WTC11 (cell line): ENCODE measurements around the gene ZNF630. TPM values are rescaled to one million over a fixed set of nuclear protein-coding genes. Genes with fewer than 3 reads are reported as not detected.
"Not testable (repeated sequence)": the region's sequence is repeated elsewhere in the genome, so short reads cannot be mapped to it uniquely, and the experiment has no call there.

Experiments used
- ATAC-seq: fragments of 200-7000 bp; cut with Tn5 transposase; 2 replicates; pipeline ENCODE4 v1.10.0; 2021; ENCODE audit warnings: mild to moderate bottlenecking, moderate library complexity
- CTCF ChIA-PET: fragments of 300-600 bp; sonication (Branson Sonifier 250); formaldehyde crosslinking; loops from one replicate; lab custom pipeline; 2021; ENCODE audit warnings: antibody characterized with exemption; lab: Charles Lee
- POLR2A ChIA-PET: fragments of 350-600 bp; sonication (Branson Sonifier 250); formaldehyde crosslinking; loops from one replicate; lab custom pipeline; 2021; ENCODE audit warnings: antibody characterized with exemption; lab: Charles Lee
- DNase-seq: peaks from one replicate; pipeline ENCODE4 v3.0.0; 2021; ENCODE audit warnings: low spot score
- H3K27ac Mint-ChIP-seq: 2 replicates; pipeline ENCODE4 v1.8.0; 2021; ENCODE audit warnings: mixed read lengths
- H3K27me3 Mint-ChIP-seq: 2 replicates; pipeline ENCODE4 v1.8.0; 2021; ENCODE audit warnings: low read depth, mild to moderate bottlenecking, moderate library complexity, mixed read lengths
- H3K36me3 Mint-ChIP-seq: 2 replicates; pipeline ENCODE4 v1.8.0; 2021; ENCODE audit warnings: mixed read lengths
- H3K4me1 Mint-ChIP-seq: 2 replicates; pipeline ENCODE4 v1.8.0; 2022; ENCODE audit warnings: mixed read lengths
- H3K4me3 Mint-ChIP-seq: 2 replicates; pipeline ENCODE4 v1.8.0; 2021; ENCODE audit warnings: mild to moderate bottlenecking, moderate library complexity, mixed read lengths
- H3K9me3 Mint-ChIP-seq: 2 replicates; pipeline ENCODE4 v1.8.0; 2021; ENCODE audit warnings: mixed read lengths
- ELF4 ChIP-seq: sonication (generic); formaldehyde crosslinking; IDR thresholded peaks from 2 replicates; pipeline ENCODE4 v1.8.1; 2022; ENCODE audit warnings: low read depth, mild to moderate bottlenecking, moderate library complexity, missing genetic modification reagents
- IRF2 ChIP-seq: sonication (generic); formaldehyde crosslinking; IDR thresholded peaks from 2 replicates; pipeline ENCODE4 v1.8.0; 2022; ENCODE audit warnings: low read depth, missing genetic modification reagents, borderline replicate concordance
- OVOL2 ChIP-seq: fragments of 250-450 bp; sonication (Bioruptor Pico); IDR thresholded peaks from 2 replicates; pipeline ENCODE4 v1.9.0; 2021; ENCODE audit warnings: mild to moderate bottlenecking, borderline replicate concordance
- RORB ChIP-seq: fragments of 250-450 bp; sonication (Bioruptor Pico); IDR thresholded peaks from 2 replicates; pipeline ENCODE4 v1.9.0; 2021; ENCODE audit warnings: mild to moderate bottlenecking
- SMAD3 ChIP-seq: sonication (generic); formaldehyde crosslinking; IDR thresholded peaks from 2 replicates; pipeline ENCODE4 v1.8.0; 2022; ENCODE audit warnings: missing genetic modification reagents, mild to moderate bottlenecking, borderline replicate concordance
- SMAD4 ChIP-seq: sonication (generic); formaldehyde crosslinking; IDR thresholded peaks from 2 replicates; pipeline ENCODE4 v1.8.0; 2022; ENCODE audit warnings: mild to moderate bottlenecking, missing genetic modification reagents
- TCF7 ChIP-seq: sonication (generic); formaldehyde crosslinking; IDR thresholded peaks from 2 replicates; pipeline ENCODE4 v1.8.0; 2022; ENCODE audit warnings: mild to moderate bottlenecking, low read depth, missing genetic modification reagents, moderate library complexity
- ZNF423 ChIP-seq: fragments of 250-450 bp; sonication (Bioruptor Pico); IDR thresholded peaks from 2 replicates; pipeline ENCODE4 v2.1.2; 2022; ENCODE audit warnings: mild to moderate bottlenecking, moderate library complexity
- total RNA-seq: library from RNA; stranded (reverse); gene quantifications from 3 replicates; pipeline ENCODE4 v1.2.3, GENCODE V29; 2021
- TF ChIP-seq, protein P1 (sequence below): fragments of 250-450 bp; sonication (Bioruptor Pico); IDR thresholded peaks from 2 replicates; pipeline ENCODE4 v1.8.0; 2021; ENCODE audit warnings: mild to moderate bottlenecking
- TF ChIP-seq, protein P2 (sequence below): sonication (generic); formaldehyde crosslinking; IDR thresholded peaks from 2 replicates; pipeline ENCODE4 v1.8.1; 2023; ENCODE audit warnings: mild to moderate bottlenecking, missing genetic modification reagents, moderate library complexity
- TF ChIP-seq, protein P3 (sequence below): sonication (generic); formaldehyde crosslinking; IDR thresholded peaks from 2 replicates; pipeline ENCODE4 v1.8.0; 2022; ENCODE audit warnings: mild to moderate bottlenecking, missing genetic modification reagents
- TF ChIP-seq, protein P4 (sequence below): sonication (generic); formaldehyde crosslinking; IDR thresholded peaks from 2 replicates; pipeline ENCODE4 v1.8.1; 2022; ENCODE audit warnings: low read depth, mild to moderate bottlenecking, moderate library complexity, missing genetic modification reagents, borderline replicate concordance
- TF ChIP-seq, protein P5 (sequence below): fragments of 250-450 bp; sonication (Bioruptor Pico); IDR thresholded peaks from 2 replicates; pipeline ENCODE4 v1.9.0; 2021; ENCODE audit warnings: mild to moderate bottlenecking
- TF ChIP-seq, protein P6 (sequence below): sonication (generic); formaldehyde crosslinking; IDR thresholded peaks from 2 replicates; pipeline ENCODE4 v1.8.1; 2023; ENCODE audit warnings: mild to moderate bottlenecking, missing genetic modification reagents, moderate library complexity
- TF ChIP-seq, protein P7 (sequence below): sonication (generic); formaldehyde crosslinking; IDR thresholded peaks from 2 replicates; pipeline ENCODE4 v1.8.0; 2023; ENCODE audit warnings: missing genetic modification reagents, mild to moderate bottlenecking, borderline replicate concordance
- TF ChIP-seq, protein P8 (sequence below): sonication (generic); formaldehyde crosslinking; conservative IDR thresholded peaks from 2 replicates; pipeline ENCODE4 v1.8.1; 2022; ENCODE audit warnings: mild to moderate bottlenecking, missing genetic modification reagents
- TF ChIP-seq, protein P9 (sequence below): fragments of 250-450 bp; sonication (Bioruptor Pico); IDR thresholded peaks from 2 replicates; pipeline ENCODE4 v1.9.0; 2021; ENCODE audit warnings: moderate library complexity, mild to moderate bottlenecking, inconsistent platforms, borderline replicate concordance

ZNF630 gene
- total RNA-seq, 1 experiment from 2014 or later = 1.3 TPM

DNA sequence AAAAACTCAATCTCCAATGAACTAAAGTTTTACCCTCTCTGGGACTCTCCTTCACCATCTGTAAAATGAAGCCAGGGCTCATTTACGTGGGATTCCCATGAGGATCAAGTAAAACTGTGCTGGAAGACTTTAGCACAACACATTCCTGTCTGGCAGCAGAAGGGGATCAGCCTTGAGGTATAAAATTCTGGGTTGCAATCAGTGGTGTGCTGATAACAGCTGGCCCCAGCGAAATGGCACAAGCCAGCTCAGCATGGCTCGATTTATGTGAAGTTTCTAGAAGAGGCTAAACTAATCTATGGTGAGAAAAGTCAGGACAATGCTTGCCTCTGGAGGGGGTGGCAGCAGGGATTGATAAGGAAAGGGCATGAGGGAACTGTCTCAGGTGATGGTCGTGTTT, 28.4 kb downstream of the ZNF630 start:
- POLR2A ChIA-PET = no interaction called here

DNA sequence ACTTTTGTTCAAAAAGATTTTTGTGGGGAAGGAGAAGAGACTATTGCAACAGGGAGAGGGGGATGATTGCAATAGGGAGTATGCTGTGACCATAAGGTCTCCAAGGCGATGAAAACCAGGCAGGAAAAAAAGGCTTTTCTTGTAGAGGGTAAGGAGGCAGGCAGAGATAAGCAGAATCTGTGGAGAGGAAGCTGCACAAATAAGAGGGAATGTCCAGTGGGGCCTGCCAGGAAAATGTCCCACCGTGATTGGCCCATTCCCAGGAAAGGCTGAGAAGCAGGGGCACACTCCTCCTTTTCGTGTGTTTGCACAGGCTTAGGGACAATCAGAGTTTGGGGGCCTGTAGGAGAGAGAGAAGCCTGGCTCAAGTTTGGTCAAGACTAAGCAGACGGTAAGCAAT, 35.5 kb downstream of the ZNF630 start:
- Mint-ChIP-seq H3K36me3 (no peaks in the 10 kb centered on the region), H3K4me1 (no peaks in the 10 kb centered on the region), H3K4me3 (no peak overlapping the region), H3K27ac (no peak overlapping the region), H3K27me3 (peaks cover 3% of the 10 kb centered on the region; the same call in 1 of the 2 replicates), H3K9me3 (no peaks in the 10 kb centered on the region)
- ATAC-seq = no peak
- ChIA-PET POLR2A (no interaction called here), CTCF (no interaction called here)
- DNase-seq = no peak
- TF ChIP-seq, protein P1, sequence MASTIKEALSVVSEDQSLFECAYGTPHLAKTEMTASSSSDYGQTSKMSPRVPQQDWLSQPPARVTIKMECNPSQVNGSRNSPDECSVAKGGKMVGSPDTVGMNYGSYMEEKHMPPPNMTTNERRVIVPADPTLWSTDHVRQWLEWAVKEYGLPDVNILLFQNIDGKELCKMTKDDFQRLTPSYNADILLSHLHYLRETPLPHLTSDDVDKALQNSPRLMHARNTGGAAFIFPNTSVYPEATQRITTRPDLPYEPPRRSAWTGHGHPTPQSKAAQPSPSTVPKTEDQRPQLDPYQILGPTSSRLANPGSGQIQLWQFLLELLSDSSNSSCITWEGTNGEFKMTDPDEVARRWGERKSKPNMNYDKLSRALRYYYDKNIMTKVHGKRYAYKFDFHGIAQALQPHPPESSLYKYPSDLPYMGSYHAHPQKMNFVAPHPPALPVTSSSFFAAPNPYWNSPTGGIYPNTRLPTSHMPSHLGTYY (CRISPR knock-in tag) = no peak
- TF ChIP-seq SMAD4 (CRISPR knock-in tag) (no peak), OVOL2 (CRISPR knock-in tag) (no peak), ZNF423 (CRISPR knock-in tag) (no peak)
- TF ChIP-seq, protein P2, sequence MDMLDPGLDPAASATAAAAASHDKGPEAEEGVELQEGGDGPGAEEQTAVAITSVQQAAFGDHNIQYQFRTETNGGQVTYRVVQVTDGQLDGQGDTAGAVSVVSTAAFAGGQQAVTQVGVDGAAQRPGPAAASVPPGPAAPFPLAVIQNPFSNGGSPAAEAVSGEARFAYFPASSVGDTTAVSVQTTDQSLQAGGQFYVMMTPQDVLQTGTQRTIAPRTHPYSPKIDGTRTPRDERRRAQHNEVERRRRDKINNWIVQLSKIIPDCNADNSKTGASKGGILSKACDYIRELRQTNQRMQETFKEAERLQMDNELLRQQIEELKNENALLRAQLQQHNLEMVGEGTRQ (CRISPR knock-in tag) = no peak
- TF ChIP-seq, protein P3, sequence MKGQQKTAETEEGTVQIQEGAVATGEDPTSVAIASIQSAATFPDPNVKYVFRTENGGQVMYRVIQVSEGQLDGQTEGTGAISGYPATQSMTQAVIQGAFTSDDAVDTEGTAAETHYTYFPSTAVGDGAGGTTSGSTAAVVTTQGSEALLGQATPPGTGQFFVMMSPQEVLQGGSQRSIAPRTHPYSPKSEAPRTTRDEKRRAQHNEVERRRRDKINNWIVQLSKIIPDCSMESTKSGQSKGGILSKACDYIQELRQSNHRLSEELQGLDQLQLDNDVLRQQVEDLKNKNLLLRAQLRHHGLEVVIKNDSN (CRISPR knock-in tag) = no peak

More for the DNA sequence above, 28.4 kb downstream of the ZNF630 start:
- Mint-ChIP-seq H3K4me1 (peaks cover 11% of the 10 kb centered on the region), H3K27ac (no peak overlapping the region), H3K27me3 (peaks cover 3% of the 10 kb centered on the region), H3K36me3 (no peaks in the 10 kb centered on the region), H3K4me3 (no peak overlapping the region), H3K9me3 (no peaks in the 10 kb centered on the region)
- TF ChIP-seq, protein P4, sequence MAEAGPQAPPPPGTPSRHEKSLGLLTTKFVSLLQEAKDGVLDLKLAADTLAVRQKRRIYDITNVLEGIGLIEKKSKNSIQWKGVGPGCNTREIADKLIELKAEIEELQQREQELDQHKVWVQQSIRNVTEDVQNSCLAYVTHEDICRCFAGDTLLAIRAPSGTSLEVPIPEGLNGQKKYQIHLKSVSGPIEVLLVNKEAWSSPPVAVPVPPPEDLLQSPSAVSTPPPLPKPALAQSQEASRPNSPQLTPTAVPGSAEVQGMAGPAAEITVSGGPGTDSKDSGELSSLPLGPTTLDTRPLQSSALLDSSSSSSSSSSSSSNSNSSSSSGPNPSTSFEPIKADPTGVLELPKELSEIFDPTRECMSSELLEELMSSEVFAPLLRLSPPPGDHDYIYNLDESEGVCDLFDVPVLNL (CRISPR knock-in tag) = no peak
- no peak for TF ChIP-seq RORB
- CTCF ChIA-PET = no interaction called here
- ATAC-seq (no peak), DNase-seq (no peak)

DNA sequence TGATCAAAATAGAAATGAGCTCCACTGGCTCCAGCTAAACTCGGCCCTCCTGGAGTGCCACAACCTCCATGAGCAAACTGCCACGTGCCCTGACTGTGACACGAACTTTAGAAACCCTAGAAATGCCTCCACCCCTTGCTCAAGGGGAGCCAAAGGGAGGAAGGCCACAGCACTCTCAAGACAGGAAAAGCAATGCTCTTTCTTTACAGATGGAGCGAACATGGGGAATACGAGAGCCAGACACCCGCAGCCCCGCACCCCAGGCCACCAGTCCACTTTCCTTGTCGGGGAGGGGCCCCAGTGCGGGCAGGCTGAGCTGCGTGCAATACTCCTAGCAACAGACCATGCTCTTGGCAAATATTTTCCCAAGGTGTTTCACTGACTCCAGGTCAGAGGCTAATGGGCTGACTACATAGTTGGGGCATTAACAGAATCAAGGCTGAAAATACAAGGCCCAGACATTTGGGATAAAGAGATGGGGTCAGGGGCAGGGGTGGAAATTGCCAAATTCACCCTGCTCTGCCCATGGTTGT, 40.7 kb downstream of the ZNF630 start:
- H3K27me3 Mint-ChIP-seq, DNase-seq, ATAC-seq, H3K4me1 Mint-ChIP-seq, H3K27ac Mint-ChIP-seq, POLR2A ChIA-PET, H3K4me3 Mint-ChIP-seq, H3K9me3 Mint-ChIP-seq, H3K36me3 Mint-ChIP-seq: not testable (repeated sequence)
- CTCF ChIA-PET = interaction anchor here (1.3 kb wide), 1 partner anchor 224 kb away, joined by 4 read pairs; no protein-coding TSS in a partner anchor

DNA sequence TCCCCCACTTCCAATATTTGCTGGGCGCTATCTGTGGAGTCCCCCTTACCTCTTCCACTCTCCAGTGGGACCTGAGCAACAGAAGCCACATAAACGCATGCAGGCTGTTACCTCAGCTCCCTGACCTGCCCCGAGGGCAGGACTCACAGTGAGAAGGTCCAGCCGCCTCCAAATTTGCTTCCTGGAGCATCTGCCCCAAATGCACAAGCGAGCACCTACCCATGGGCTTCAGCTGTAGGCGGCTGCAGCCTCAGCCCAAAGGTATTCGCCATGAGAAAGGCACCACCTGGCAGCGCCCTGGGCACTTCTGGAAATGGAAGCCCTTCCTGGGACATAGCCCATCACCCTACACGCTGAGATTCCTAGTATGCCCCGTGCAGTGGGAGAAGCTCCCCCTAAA, 41.2 kb downstream of the ZNF630 start:
- Mint-ChIP-seq H3K27me3 (no peaks in the 10 kb centered on the region), H3K36me3 (no peaks in the 10 kb centered on the region), H3K27ac (no peak overlapping the region), H3K9me3 (no peaks in the 10 kb centered on the region), H3K4me3 (no peak overlapping the region), H3K4me1 (peaks cover 4% of the 10 kb centered on the region; the same call in 1 of the 2 replicates)
- ChIA-PET POLR2A (no interaction called here), CTCF (interaction anchor here (1.3 kb wide), 1 partner anchor 223 kb away, joined by 4 read pairs; no protein-coding TSS in a partner anchor)
- ATAC-seq (no peak), DNase-seq (no peak)
- TF ChIP-seq, protein P5, sequence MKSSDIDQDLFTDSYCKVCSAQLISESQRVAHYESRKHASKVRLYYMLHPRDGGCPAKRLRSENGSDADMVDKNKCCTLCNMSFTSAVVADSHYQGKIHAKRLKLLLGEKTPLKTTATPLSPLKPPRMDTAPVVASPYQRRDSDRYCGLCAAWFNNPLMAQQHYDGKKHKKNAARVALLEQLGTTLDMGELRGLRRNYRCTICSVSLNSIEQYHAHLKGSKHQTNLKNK (CRISPR knock-in tag) = no peak
- no peak for TF ChIP-seq TCF7 (CRISPR knock-in tag)
- TF ChIP-seq, protein P6, sequence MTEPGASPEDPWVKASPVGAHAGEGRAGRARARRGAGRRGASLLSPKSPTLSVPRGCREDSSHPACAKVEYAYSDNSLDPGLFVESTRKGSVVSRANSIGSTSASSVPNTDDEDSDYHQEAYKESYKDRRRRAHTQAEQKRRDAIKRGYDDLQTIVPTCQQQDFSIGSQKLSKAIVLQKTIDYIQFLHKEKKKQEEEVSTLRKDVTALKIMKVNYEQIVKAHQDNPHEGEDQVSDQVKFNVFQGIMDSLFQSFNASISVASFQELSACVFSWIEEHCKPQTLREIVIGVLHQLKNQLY = no peak
- TF ChIP-seq, protein P7, sequence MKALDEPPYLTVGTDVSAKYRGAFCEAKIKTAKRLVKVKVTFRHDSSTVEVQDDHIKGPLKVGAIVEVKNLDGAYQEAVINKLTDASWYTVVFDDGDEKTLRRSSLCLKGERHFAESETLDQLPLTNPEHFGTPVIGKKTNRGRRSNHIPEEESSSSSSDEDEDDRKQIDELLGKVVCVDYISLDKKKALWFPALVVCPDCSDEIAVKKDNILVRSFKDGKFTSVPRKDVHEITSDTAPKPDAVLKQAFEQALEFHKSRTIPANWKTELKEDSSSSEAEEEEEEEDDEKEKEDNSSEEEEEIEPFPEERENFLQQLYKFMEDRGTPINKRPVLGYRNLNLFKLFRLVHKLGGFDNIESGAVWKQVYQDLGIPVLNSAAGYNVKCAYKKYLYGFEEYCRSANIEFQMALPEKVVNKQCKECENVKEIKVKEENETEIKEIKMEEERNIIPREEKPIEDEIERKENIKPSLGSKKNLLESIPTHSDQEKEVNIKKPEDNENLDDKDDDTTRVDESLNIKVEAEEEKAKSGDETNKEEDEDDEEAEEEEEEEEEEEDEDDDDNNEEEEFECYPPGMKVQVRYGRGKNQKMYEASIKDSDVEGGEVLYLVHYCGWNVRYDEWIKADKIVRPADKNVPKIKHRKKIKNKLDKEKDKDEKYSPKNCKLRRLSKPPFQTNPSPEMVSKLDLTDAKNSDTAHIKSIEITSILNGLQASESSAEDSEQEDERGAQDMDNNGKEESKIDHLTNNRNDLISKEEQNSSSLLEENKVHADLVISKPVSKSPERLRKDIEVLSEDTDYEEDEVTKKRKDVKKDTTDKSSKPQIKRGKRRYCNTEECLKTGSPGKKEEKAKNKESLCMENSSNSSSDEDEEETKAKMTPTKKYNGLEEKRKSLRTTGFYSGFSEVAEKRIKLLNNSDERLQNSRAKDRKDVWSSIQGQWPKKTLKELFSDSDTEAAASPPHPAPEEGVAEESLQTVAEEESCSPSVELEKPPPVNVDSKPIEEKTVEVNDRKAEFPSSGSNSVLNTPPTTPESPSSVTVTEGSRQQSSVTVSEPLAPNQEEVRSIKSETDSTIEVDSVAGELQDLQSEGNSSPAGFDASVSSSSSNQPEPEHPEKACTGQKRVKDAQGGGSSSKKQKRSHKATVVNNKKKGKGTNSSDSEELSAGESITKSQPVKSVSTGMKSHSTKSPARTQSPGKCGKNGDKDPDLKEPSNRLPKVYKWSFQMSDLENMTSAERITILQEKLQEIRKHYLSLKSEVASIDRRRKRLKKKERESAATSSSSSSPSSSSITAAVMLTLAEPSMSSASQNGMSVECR (CRISPR knock-in tag) = no peak
- no peak for TF ChIP-seq SMAD3 (CRISPR knock-in tag)
- TF ChIP-seq, protein P8, sequence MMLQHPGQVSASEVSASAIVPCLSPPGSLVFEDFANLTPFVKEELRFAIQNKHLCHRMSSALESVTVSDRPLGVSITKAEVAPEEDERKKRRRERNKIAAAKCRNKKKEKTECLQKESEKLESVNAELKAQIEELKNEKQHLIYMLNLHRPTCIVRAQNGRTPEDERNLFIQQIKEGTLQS = no peak
- TF ChIP-seq, protein P9, sequence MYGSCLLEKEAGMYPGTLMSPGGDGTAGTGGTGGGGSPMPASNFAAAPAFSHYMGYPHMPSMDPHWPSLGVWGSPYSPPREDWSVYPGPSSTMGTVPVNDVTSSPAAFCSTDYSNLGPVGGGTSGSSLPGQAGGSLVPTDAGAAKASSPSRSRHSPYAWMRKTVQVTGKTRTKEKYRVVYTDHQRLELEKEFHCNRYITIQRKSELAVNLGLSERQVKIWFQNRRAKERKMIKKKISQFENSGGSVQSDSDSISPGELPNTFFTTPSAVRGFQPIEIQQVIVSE (CRISPR knock-in tag) = no peak
- no peak for TF ChIP-seq IRF2 (CRISPR knock-in tag)
- no peak for TF ChIP-seq ELF4 (CRISPR knock-in tag)
